Measurements from ENCODE around the gene ACER1. TPM values are rescaled to one million over a fixed set of nuclear protein-coding genes. Genes with fewer than 3 reads are reported as not detected.

Gene ACER1
- total and polyA plus RNA-seq, 2 of the 13 experiments (the other 11 are each of a cell fraction or from before 2014, with no cell fraction given) = not detected

DNA sequence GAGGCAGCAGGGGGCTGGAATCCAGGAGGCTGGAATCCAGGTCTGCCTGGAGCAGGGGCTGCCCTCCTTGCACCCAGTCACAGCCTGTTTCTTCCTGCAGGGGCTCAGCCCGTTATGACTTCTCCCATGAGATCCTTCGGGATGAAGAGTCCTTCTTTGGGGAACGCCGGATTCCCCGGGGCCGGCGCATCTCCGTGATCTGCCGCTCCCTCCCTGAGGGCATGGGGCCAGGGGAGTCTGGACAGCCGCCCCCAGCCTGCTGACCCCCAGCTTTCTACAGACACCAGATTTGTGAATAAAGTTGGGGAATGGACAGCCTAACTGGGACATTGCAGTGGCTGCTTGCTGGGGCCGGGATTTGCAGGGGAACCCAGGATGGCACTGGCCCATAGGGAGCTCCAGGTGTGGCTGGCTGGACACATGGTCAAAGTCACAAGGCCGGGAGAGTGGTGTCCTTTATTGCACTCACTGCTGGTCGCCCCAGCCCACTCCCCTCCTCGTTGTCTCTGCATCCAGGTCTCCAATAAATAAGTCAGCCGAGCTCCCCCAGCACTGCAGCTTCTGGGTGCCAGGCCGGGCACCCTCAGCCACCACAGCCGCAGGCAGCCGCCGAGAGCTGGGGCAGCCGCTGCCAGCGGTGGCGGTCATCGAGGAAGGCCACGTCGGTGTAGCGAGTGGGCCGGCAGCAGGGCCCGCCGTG, 41.4 kb upstream of the ACER1 start:
- H3K27ac ChIP-seq (ENCODE audit: extremely low read length, insufficient read depth, low read length) = no peak overlapping the region
- TSS peak; percentile 39 for BruUV-seq (replicated peaks)
- no peak overlapping the region for H3K4me2 ChIP-seq (ENCODE audit: low read depth, low read length)
- TF ChIP-seq AGO2 (optimal IDR thresholded peaks at IDR 0.05; ENCODE audit: low read depth, low read length) (peak; percentile 9), NFIB (CRISPR knock-in tag; IDR thresholded peaks at IDR 0.05; ENCODE audit: borderline replicate concordance) (no peak), ZMYM3 (CRISPR knock-in tag; IDR thresholded peaks at IDR 0.05) (no peak), ZFP82 (CRISPR knock-in tag; IDR thresholded peaks at IDR 0.05; ENCODE audit: borderline replicate concordance) (no peak), PHF8 (CRISPR knock-in tag; IDR thresholded peaks at IDR 0.05) (0 out of 2 replicates have a peak, but pooled peaks have one; percentile 1), NFKBIZ (CRISPR knock-in tag; IDR thresholded peaks at IDR 0.05) (no peak), ZNF354B (CRISPR knock-in tag; IDR thresholded peaks at IDR 0.05) (no peak), ZNF558 (CRISPR knock-in tag; IDR thresholded peaks at IDR 0.05; ENCODE audit: borderline replicate concordance) (no peak), MIER3 (CRISPR knock-in tag; IDR thresholded peaks at IDR 0.05; ENCODE audit: borderline replicate concordance) (no peak), DMAP1 (CRISPR knock-in tag; IDR thresholded peaks at IDR 0.05) (no peak), RBFOX2 (IDR thresholded peaks at IDR 0.05; ENCODE audit: low read depth, low read length) (0 out of 2 replicates have a peak, but pooled peaks have one; percentile 27), HNRNPLL (IDR thresholded peaks at IDR 0.05; ENCODE audit: low read depth, low read length, poor library complexity, severe bottlenecking) (no peak), ZBTB8A (CRISPR knock-in tag; IDR thresholded peaks at IDR 0.05; ENCODE audit: borderline replicate concordance, low read depth) (no peak), ZNF143 (CRISPR knock-in tag; IDR thresholded peaks at IDR 0.05) (no peak)
- TF ChIP-seq, protein P1, sequence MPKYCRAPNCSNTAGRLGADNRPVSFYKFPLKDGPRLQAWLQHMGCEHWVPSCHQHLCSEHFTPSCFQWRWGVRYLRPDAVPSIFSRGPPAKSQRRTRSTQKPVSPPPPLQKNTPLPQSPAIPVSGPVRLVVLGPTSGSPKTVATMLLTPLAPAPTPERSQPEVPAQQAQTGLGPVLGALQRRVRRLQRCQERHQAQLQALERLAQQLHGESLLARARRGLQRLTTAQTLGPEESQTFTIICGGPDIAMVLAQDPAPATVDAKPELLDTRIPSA (CRISPR knock-in tag; IDR thresholded peaks at IDR 0.05; ENCODE audit: borderline replicate concordance) = no peak
- TF ChIP-seq, protein P2, sequence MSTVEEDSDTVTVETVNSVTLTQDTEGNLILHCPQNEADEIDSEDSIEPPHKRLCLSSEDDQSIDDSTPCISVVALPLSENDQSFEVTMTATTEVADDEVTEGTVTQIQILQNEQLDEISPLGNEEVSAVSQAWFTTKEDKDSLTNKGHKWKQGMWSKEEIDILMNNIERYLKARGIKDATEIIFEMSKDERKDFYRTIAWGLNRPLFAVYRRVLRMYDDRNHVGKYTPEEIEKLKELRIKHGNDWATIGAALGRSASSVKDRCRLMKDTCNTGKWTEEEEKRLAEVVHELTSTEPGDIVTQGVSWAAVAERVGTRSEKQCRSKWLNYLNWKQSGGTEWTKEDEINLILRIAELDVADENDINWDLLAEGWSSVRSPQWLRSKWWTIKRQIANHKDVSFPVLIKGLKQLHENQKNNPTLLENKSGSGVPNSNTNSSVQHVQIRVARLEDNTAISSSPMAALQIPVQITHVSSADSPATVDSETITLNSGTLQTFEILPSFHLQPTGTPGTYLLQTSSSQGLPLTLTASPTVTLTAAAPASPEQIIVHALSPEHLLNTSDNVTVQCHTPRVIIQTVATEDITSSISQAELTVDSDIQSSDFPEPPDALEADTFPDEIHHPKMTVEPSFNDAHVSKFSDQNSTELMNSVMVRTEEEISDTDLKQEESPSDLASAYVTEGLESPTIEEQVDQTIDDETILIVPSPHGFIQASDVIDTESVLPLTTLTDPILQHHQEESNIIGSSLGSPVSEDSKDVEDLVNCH (CRISPR knock-in tag; IDR thresholded peaks at IDR 0.05) = no peak
- no peak for DNase-seq (ENCODE audit: low spot score)
- intact Hi-C loops (cut with micrococcal nuclease; ENCODE audit: unreplicated experiment) = no loop called here
- H2AFZ ChIP-seq (ENCODE audit: low read length) = no peak overlapping the region
- no peaks in the 10 kb centered on the region for H3K79me2 ChIP-seq (ENCODE audit: insufficient read depth, low read length)
- no peak for ATAC-seq
- in situ Hi-C loops (cut with HindIII; ENCODE audit: extremely low pct_ligation_motif_present, low pct_unique_long_range_greater_than_20kb) = no loop called here
- ChIA-PET CTCF (ENCODE audit: low intra/inter-chr PET ratio, low total read pairs) (no interaction called here), POLR2A (interaction anchor here (0.8 kb wide), 1 partner anchor 13 kb away, joined by 3 read pairs; no protein-coding TSS in a partner anchor)
- FAIRE-seq = no peak
- no peaks in the 10 kb centered on the region for H3K27me3 ChIP-seq (ENCODE audit: control insufficient read depth in 1 of 2, insufficient read depth in 2 of 2, low read length in 2 of 2)
- peaks cover 14% of the 10 kb centered on the region for H3K4me1 ChIP-seq (ENCODE audit: insufficient read depth, low read length)
- no peak overlapping the region for H3K9ac ChIP-seq (ENCODE audit: insufficient read depth, low read depth, low read length)
- H4K20me1 ChIP-seq (ENCODE audit: insufficient read depth, low read length) = peaks cover 3% of the 10 kb centered on the region; the same call in 1 of the 2 replicates
- no peaks in the 10 kb centered on the region for H3K9me3 ChIP-seq (ENCODE audit: low read length)
- peaks cover 5 to 10% of the 10 kb centered on the region in 2 experiments; a peak in 3 of 5 replicates for H3K36me3 ChIP-seq (replicated peaks in 1 of 2; ENCODE audit: control insufficient read depth in 1 of 2, insufficient read depth in 2 of 2, low read length in 2 of 2)
- WGBS (ENCODE audit: low lambda C conversion rate) = over 99% methylated on average over 25 of the region's 29 CpGs
- H3K4me3 ChIP-seq (replicated peaks in 1 of 3; ENCODE audit: insufficient read depth in 1 of 3, low read depth in 2 of 3, low read length in 3 of 3) = no peak overlapping the region
